GM21360 (cell line): ENCODE data around the gene ACLY.
A peak's percentile ranks its signal among the peaks of the same experiment; 100 is the strongest.
"Not testable (repeated sequence)": the region's sequence is repeated elsewhere in the genome, so short reads cannot be mapped to it uniquely, and the experiment has no call there.

Experiments
- ATAC-seq: cut with Tn5 transposase; IDR thresholded peaks from one replicate; pipeline ENCODE4 v1.9.1; 2021; ENCODE audit warnings: mild to moderate bottlenecking, moderate library complexity; ENCODE audit not compliant: unreplicated experiment

Gene ACLY

GRCh38 chr17:41874293-41874670, 44.5 kb downstream of the ACLY start:
- ATAC-seq = not testable (repeated sequence)

GRCh38 chr17:41873559-41874292, 45.0 kb downstream of the ACLY start:
- no peak for ATAC-seq

GRCh38 chr17:41871789-41872188, 47.0 kb downstream of the ACLY start:
- ATAC-seq = no peak

GRCh38 chr17:41870627-41871026, 48.1 kb downstream of the ACLY start:
- ATAC-seq = no peak

- ATAC-seq = no peak
These were observed 48.7 kb downstream of the ACLY start for GRCh38 chr17:41870097-41870496.

GRCh38 chr17:41869426-41869825, 49.3 kb downstream of the ACLY start:
- ATAC-seq = no peak

- ATAC-seq = no peak
These were observed 50.2 kb downstream of the ACLY start for GRCh38 chr17:41868568-41868967.

GRCh38 chr17:41865596-41865893, 53.2 kb downstream of the ACLY start:
- ATAC-seq = no peak

GRCh38 chr17:41864836-41865595, 53.7 kb downstream of the ACLY start, which contains the start of gene KLHL11:
KLHL11 (minus strand) TSS chr17:41865423; CDS start chr17:41865370, 53 bp downstream.
- peak; percentile 76 for ATAC-seq

GRCh38 chr17:41864498-41864835, 54.3 kb downstream of the ACLY start:
- peak; percentile 23 for ATAC-seq

- ATAC-seq = no peak
These were observed 55.5 kb downstream of the ACLY start for GRCh38 chr17:41863074-41863848.

GRCh38 chr17:41860254-41860931, 58.4 kb downstream of the ACLY start:
- no peak for ATAC-seq

- not testable (repeated sequence) for ATAC-seq
These were observed 67.4 kb downstream of the ACLY start for GRCh38 chr17:41851382-41851781.

- ATAC-seq = no peak
These were observed 69.3 kb downstream of the ACLY start for GRCh38 chr17:41849251-41849990.

GRCh38 chr17:41848788-41849187, 70.0 kb downstream of the ACLY start:
- ATAC-seq = no peak

GRCh38 chr17:41844971-41845370, 73.8 kb downstream of the ACLY start:
- no peak for ATAC-seq

GRCh38 chr17:41840781-41841180, 78.0 kb downstream of the ACLY start:
- ATAC-seq = not testable (repeated sequence)

- not testable (repeated sequence) for ATAC-seq
These were observed 79.3 kb downstream of the ACLY start for GRCh38 chr17:41839448-41839847.

GRCh38 chr17:41837761-41838538, 80.8 kb downstream of the ACLY start, which contains the start of gene KLHL10:
KLHL10 (plus strand) TSS chr17:41837825; CDS start chr17:41837933, 108 bp downstream.
- ATAC-seq = no peak
